Measurements from ENCODE around the gene TNNT2.

- TF ChIP-seq ARNTL (CRISPR knock-in tag; IDR thresholded peaks at IDR 0.05; ENCODE audit: borderline replicate concordance, low read depth) (no peak), CSRNP3 (CRISPR knock-in tag; IDR thresholded peaks at IDR 0.05) (no peak), POU6F1 (CRISPR knock-in tag; IDR thresholded peaks at IDR 0.05; ENCODE audit: borderline replicate concordance, low read depth) (no peak), CREB5 (CRISPR knock-in tag; IDR thresholded peaks at IDR 0.05; ENCODE audit: low read depth) (no peak), PPARA (CRISPR knock-in tag; IDR thresholded peaks at IDR 0.05; ENCODE audit: borderline replicate concordance) (no peak), PATZ1 (CRISPR knock-in tag; IDR thresholded peaks at IDR 0.05; ENCODE audit: borderline replicate concordance) (no peak), OSR1 (CRISPR knock-in tag; IDR thresholded peaks at IDR 0.05) (no peak), ZC3H10 (CRISPR knock-in tag; IDR thresholded peaks at IDR 0.05) (no peak)
These were observed 46.2 kb upstream of the TNNT2 start for GRCh38 chr1:201423655-201424054.
